Neural cell (in vitro differentiated cells): ENCODE results near the gene ZHX3.

Experiments used
- CTCF ChIP-seq: fragments of 450-650 bp; IDR thresholded peaks from 2 replicates; pipeline ENCODE4 v1.5.1; 2014; ENCODE audit warnings: antibody characterized with exemption, mild to moderate bottlenecking, moderate library complexity; ENCODE audit not compliant: poor library complexity, severe bottlenecking
- EP300 ChIP-seq: fragments of 450-650 bp; conservative IDR thresholded peaks from 2 replicates; pipeline ENCODE4 v1.6.1; 2014; ENCODE audit warnings: antibody characterized with exemption, mild to moderate bottlenecking, moderate library complexity; ENCODE audit not compliant: poor library complexity, severe bottlenecking
- EZH2 ChIP-seq: fragments of 200-600, 300-800 bp; shearing (Covaris generic), sonication (generic); IDR thresholded peaks from 2 replicates; pipeline ENCODE4 v1.6.1; 2014; ENCODE audit warnings: antibody characterized with exemption, low read length, borderline replicate concordance, mild to moderate bottlenecking; ENCODE audit not compliant: insufficient read depth, poor library complexity, severe bottlenecking
- POLR2AphosphoS5 ChIP-seq: IDR thresholded peaks from 2 replicates; pipeline ENCODE4 v1.6.1; 2012
- RAD21 ChIP-seq: fragments of 450-650 bp; conservative IDR thresholded peaks from 2 replicates; pipeline ENCODE4 v1.6.1; 2014; ENCODE audit warnings: antibody characterized with exemption, mild to moderate bottlenecking, moderate library complexity

GRCh38 chr20:41293269-41294037 is 24.1 kb downstream of the ZHX3 start:
- TF ChIP-seq RAD21 = no peak
- TF ChIP-seq EZH2 = no peak
- no peak for TF ChIP-seq CTCF
- no peak for TF ChIP-seq POLR2AphosphoS5
- no peak for TF ChIP-seq EP300
